ENCODE results near the gene SCAF8.
"Not testable (repeated sequence)": the region's sequence is repeated elsewhere in the genome, so short reads cannot be mapped to it uniquely, and the experiment has no call there.

The SCAF8 gene

DNA sequence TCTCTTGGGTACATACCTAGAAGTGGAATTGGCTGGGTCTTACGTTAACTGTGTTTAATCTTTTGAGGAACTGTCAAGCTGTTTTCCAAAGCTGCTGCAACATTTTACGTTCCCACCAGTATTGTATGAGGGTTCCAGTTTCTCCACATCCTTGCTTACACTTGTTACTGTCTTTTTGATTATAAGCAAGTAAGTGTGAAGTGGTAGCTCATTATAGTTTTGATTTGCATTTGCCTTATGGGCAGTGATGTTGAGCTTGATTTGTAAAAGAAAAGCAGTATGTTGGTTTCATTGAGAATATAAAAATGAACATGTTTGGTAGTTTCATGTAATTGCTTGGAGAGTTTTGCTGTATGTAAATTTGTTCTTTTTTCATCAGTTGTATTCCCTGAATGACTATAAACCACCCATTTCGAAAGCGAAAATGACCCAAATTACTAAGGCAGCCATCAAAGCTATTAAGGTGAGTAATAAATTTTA lies 40.4 kb downstream of the SCAF8 start:
- no peak overlapping the region for H2AFZ ChIP-seq (ENCODE audit: low read depth, low read length)
- H3K36me3 ChIP-seq (ENCODE audit: insufficient read depth, low read length), result peaks cover 26% of the 10 kb centered on the region
- H3K4me3 ChIP-seq (ENCODE audit: low read length), result no peak overlapping the region
- H3K4me1 ChIP-seq (ENCODE audit: insufficient read depth, low read length), result no peaks in the 10 kb centered on the region
- peaks cover 1% of the 10 kb centered on the region for H3K9me3 ChIP-seq (ENCODE audit: low read length)
- no peaks in the 10 kb centered on the region for H3K27me3 ChIP-seq (ENCODE audit: insufficient read depth, low read length)

DNA sequence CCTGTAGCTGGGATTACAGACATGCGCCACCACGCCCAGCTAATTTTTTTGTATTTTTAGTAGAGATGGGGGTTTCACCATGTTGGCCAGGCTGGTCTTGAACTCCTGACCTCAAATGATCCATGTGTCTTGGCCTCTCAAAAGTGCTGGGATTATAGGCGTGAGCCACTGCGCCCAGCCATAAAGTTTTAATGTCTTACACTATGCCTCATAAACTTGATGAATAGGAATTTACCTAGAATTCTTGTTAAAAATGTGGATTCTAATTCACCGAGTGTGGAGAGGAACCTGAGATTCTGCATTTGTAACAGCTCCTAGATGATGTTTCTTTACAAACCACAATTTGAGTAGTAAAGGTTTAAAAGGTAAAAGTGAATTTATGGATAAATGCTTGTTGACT lies 45.9 kb downstream of the SCAF8 start:
- H2AFZ ChIP-seq (ENCODE audit: low read depth, low read length); H3K4me1 ChIP-seq (ENCODE audit: insufficient read depth, low read length); H3K4me3 ChIP-seq (ENCODE audit: low read length); H3K27me3 ChIP-seq (ENCODE audit: insufficient read depth, low read length); H3K9me3 ChIP-seq (ENCODE audit: low read length): not testable (repeated sequence)
- peaks cover 42% of the 10 kb centered on the region for H3K36me3 ChIP-seq (ENCODE audit: insufficient read depth, low read length)

DNA sequence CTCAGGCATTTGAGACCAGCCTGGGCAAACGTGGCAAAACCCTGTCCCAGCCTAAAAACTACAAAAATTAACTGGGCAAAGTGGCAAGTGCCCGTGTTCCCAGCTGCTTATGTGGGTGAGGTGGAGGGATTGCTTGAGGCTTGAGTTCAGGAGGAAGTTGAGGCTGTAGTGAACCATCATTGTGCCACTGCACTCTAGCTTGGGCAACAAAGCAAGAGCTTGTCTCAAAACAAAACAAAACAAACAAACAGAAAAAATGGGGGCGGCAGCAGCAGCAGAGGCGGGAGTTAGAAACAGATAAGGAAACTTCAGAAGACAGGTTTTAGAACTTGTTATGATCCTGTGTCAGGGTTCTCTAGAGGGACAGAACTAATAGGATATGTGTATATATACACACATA lies 49.0 kb downstream of the SCAF8 start:
- Histone ChIP-seq H3K36me3 (ENCODE audit: insufficient read depth, low read length) (peaks cover 43% of the 10 kb centered on the region), H3K4me1 (ENCODE audit: insufficient read depth, low read length) (no peaks in the 10 kb centered on the region), H2AFZ (ENCODE audit: low read depth, low read length) (no peak overlapping the region), H3K4me3 (ENCODE audit: low read length) (no peak overlapping the region), H3K27me3 (ENCODE audit: insufficient read depth, low read length) (no peaks in the 10 kb centered on the region), H3K9me3 (ENCODE audit: low read length) (no peaks in the 10 kb centered on the region)

DNA sequence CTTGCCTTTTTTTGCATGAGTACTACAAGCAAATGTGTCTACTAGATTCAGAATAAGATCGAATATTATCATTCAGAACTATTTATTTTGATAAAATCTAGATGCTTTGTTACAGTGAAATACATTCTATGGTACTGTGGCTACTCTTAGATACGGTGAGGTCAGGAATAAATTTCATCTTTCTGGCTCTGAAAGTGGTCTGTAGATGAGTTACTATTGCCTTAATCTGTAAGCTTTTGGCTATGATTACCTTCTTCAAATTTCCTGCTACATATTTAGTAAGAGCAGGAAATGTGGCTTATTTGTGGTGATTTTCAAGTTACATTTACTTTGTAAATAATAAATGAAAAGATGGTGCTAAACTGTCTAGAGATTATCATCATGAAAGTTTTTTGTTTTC lies 50.0 kb downstream of the SCAF8 start:
- H3K4me3 ChIP-seq (ENCODE audit: low read length), result no peak overlapping the region
- H3K36me3 ChIP-seq (ENCODE audit: insufficient read depth, low read length), result peaks cover 44% of the 10 kb centered on the region
- no peaks in the 10 kb centered on the region for H3K27me3 ChIP-seq (ENCODE audit: insufficient read depth, low read length)
- no peaks in the 10 kb centered on the region for H3K9me3 ChIP-seq (ENCODE audit: low read length)
- H3K4me1 ChIP-seq (ENCODE audit: insufficient read depth, low read length), result no peaks in the 10 kb centered on the region
- no peak overlapping the region for H2AFZ ChIP-seq (ENCODE audit: low read depth, low read length)

DNA sequence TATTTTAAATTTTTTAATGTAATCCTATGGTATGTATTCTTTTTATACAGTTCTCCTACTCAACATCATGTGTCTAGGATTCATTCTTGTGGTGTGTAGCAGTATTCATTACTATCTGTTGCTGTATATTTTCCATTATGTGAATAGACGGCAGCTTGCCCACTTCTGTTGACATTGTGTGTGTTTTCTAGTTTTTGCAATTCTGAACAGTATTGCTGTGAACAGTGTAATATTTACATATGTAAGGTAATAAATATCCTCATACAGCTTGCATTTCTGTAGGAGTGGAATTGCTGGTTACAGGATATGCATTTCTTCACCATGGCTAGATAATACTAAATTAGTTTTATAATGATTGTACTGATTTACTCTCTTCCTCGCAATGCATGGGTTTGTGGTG lies 51.9 kb downstream of the SCAF8 start:
- Histone ChIP-seq H3K9me3 (ENCODE audit: low read length) (no peaks in the 10 kb centered on the region), H3K4me1 (ENCODE audit: insufficient read depth, low read length) (no peaks in the 10 kb centered on the region), H3K27me3 (ENCODE audit: insufficient read depth, low read length) (no peaks in the 10 kb centered on the region), H3K36me3 (ENCODE audit: insufficient read depth, low read length) (peaks cover 37% of the 10 kb centered on the region), H2AFZ (ENCODE audit: low read depth, low read length) (no peak overlapping the region), H3K4me3 (ENCODE audit: low read length) (no peak overlapping the region)

DNA sequence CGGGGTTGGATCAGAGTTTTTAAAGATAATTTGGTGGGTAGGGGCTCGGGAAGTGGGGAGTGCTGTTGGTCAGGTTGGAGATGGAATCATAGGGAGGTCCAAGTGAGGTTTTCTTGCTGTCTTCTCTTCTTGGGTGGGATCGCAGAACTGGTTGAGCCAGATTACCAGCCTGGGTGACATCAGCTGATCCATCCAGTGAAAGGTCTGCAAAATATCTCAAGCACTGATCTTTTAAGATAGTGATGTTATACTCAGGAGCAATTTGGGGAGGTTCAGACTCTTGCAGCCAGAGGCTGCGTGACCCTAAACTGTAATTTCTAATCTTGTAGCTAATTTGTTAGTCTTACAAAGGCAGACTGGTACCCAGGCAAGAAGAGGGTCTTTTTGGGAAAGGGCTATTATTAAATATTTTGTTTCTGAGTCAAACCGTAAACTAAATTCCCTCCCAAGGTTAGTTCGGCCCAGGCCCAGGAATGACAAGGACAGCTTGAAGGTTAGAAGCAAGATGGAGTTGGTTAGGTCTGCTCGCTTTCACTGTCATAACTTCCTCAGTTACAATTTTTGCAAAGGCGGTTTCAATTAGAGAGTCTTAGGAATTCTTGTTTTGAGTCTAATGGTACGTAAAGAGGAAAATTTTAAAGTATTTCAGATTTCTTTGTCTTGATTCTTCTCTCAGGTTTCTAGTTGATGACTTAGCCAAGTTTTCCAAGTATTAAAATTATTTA lies 53.1 kb downstream of the SCAF8 start:
- no peak overlapping the region for H2AFZ ChIP-seq (ENCODE audit: low read depth, low read length)
- no peaks in the 10 kb centered on the region for H3K4me1 ChIP-seq (ENCODE audit: insufficient read depth, low read length)
- no peaks in the 10 kb centered on the region for H3K9me3 ChIP-seq (ENCODE audit: low read length)
- H3K36me3 ChIP-seq (ENCODE audit: insufficient read depth, low read length), result peaks cover 39% of the 10 kb centered on the region
- H3K27me3 ChIP-seq (ENCODE audit: insufficient read depth, low read length), result no peaks in the 10 kb centered on the region
- no peak overlapping the region for H3K4me3 ChIP-seq (ENCODE audit: low read length)

DNA sequence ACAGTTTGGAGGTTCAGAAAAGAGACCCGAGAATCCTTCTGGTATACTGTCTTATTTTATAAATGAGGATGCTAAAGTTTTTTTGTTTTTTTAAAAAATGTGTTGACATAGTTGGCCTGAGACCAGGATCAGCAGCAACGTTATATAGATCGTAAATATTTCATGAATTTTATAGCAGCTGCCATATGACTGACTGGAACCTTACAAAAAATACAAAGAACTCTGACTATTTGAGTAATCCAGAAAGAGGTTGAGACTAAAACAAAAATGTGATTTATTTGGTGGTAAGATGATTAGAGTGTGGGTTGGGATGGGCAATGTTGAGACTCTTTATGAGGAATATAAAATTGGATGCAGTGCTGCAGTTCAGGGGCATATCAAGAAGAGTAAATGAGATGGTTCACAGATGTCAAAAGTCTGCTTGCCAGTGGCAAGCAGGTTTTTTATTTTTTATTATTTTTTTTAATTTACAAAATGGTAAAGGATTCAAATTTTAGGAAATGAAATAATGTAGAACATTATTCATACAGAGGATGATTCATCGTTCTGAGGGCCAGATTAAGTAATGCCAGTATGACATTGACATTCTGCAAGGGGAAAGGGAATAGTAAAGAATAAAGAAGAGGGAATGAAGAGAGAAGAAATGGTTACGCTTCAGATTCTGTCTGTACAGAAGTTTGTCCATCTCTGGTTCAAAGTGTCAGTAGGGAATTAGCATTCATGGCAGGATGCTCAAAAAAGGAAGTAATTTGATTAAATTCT lies 58.5 kb downstream of the SCAF8 start:
- no peak overlapping the region for H2AFZ ChIP-seq (ENCODE audit: low read depth, low read length)
- peaks cover 2% of the 10 kb centered on the region for H3K9me3 ChIP-seq (ENCODE audit: low read length)
- no peaks in the 10 kb centered on the region for H3K4me1 ChIP-seq (ENCODE audit: insufficient read depth, low read length)
- H3K36me3 ChIP-seq (ENCODE audit: insufficient read depth, low read length), result peaks cover 64% of the 10 kb centered on the region
- no peaks in the 10 kb centered on the region for H3K27me3 ChIP-seq (ENCODE audit: insufficient read depth, low read length)
- no peak overlapping the region for H3K4me3 ChIP-seq (ENCODE audit: low read length)

DNA sequence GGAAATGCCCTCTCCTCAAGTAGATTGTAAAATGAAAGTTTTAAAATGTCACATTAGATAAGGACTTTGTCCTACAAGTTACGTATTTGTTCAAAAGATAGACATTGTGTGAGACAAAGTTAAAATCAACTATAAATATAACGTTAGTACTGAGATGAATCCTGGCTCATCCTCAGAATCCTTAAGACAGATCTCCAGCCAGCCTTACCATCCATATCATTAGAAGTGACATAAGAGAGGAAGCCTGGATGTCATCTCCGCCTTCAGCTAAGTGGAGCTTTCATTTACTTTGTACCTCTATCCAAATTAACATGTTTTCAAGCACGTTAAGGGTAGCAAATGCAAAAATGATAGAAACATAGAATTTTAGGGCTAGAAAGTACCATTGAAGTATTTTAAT lies 59.1 kb downstream of the SCAF8 start:
- Histone ChIP-seq H3K36me3 (ENCODE audit: insufficient read depth, low read length) (peaks cover 64% of the 10 kb centered on the region), H3K4me1 (ENCODE audit: insufficient read depth, low read length) (no peaks in the 10 kb centered on the region), H3K4me3 (ENCODE audit: low read length) (no peak overlapping the region), H3K9me3 (ENCODE audit: low read length) (peaks cover 2% of the 10 kb centered on the region), H3K27me3 (ENCODE audit: insufficient read depth, low read length) (no peaks in the 10 kb centered on the region), H2AFZ (ENCODE audit: low read depth, low read length) (no peak overlapping the region)

DNA sequence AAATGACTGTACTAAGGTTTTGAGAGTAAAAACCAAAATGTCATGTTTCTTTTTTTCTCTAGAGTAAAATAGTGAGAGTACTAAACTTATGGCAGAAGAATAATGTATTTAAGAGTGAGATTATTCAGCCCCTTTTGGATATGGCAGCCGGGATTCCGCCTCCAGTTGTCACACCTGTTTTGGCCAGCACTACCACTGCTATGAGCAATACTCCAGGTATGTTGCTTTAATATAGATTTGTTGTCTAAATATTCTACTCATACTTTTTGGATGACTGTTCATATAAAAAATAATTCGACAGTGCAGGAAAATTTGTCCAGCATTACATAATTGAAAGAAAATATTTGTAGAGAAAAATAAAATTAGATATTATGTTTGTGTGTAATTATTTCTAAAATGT lies 59.5 kb downstream of the SCAF8 start:
- H3K27me3 ChIP-seq (ENCODE audit: insufficient read depth, low read length), result no peaks in the 10 kb centered on the region
- H3K4me3 ChIP-seq (ENCODE audit: low read length), result no peak overlapping the region
- H2AFZ ChIP-seq (ENCODE audit: low read depth, low read length), result no peak overlapping the region
- peaks cover 2% of the 10 kb centered on the region for H3K9me3 ChIP-seq (ENCODE audit: low read length)
- H3K36me3 ChIP-seq (ENCODE audit: insufficient read depth, low read length), result peaks cover 62% of the 10 kb centered on the region
- no peaks in the 10 kb centered on the region for H3K4me1 ChIP-seq (ENCODE audit: insufficient read depth, low read length)

DNA sequence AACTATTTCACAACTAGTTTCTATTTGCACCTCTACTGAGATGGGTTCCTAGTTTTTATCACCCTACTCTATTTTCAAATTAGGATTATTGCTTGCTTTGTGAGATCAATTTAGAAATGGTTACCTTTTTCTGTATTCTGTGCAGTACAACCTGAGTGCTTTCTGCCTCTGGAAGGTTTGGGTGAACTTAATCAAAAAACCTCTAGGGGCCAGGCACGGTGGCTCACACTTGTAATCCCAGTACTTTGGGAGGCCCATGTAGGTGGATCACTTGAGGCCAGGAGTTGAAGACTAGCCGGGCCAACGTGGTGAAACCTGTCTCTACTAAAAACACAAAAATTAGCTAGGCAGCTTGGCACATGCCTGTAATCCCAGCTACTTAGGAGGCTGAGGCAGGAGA lies 63.3 kb downstream of the SCAF8 start:
- no peak overlapping the region for H3K4me3 ChIP-seq (ENCODE audit: low read length)
- H3K4me1 ChIP-seq (ENCODE audit: insufficient read depth, low read length), result no peaks in the 10 kb centered on the region

DNA sequence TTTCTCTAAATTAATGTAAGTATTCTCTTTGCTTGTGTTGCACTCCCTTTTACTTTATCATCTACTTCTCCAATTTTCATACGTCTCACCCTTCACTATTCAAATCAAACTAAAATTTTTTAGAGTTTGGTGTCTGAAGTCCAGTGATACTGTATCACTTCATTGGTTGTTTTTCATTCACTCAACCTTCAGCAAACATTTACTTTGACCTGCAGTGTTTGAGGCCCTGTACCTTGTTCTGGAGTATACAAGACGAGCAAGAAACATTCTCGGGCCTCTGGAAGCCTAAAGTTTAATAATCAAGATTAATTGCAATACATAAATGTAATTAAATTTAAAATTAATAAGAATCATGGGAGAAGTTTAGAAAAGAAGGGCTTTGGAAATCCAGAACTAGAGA lies 64.6 kb downstream of the SCAF8 start:
- Histone ChIP-seq H3K4me1 (ENCODE audit: insufficient read depth, low read length) (no peaks in the 10 kb centered on the region), H3K4me3 (ENCODE audit: low read length) (no peak overlapping the region), H3K9me3 (ENCODE audit: low read length) (peaks cover 2% of the 10 kb centered on the region), H2AFZ (ENCODE audit: low read depth, low read length) (no peak overlapping the region), H3K27me3 (ENCODE audit: insufficient read depth, low read length) (no peaks in the 10 kb centered on the region), H3K36me3 (ENCODE audit: insufficient read depth, low read length) (peaks cover 62% of the 10 kb centered on the region)

More for the DNA sequence above, 63.3 kb downstream of the SCAF8 start:
- Histone ChIP-seq H3K9me3 (ENCODE audit: low read length) (peaks cover 2% of the 10 kb centered on the region), H2AFZ (ENCODE audit: low read depth, low read length) (no peak overlapping the region), H3K36me3 (ENCODE audit: insufficient read depth, low read length) (peaks cover 59% of the 10 kb centered on the region), H3K27me3 (ENCODE audit: insufficient read depth, low read length) (no peaks in the 10 kb centered on the region)

DNA sequence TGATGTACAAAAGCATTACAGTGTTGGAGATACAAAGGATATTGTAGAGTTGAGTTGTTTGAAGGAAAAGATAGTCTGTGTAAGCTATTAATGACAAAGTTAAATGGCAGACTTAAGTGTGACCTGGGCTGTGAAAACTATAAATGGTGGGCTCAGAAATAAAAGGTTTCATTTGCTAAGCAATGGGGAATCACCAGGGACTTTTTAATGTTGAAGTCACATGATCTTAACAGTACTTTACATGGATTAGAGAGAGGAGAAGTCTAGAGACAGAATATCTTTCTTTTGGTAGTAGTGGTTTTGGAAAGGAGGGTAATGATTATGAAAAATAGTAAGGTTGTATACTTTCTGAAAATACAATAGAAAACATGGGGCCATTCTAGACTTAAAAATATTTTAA lies 67.1 kb downstream of the SCAF8 start:
- no peak overlapping the region for H2AFZ ChIP-seq (ENCODE audit: low read depth, low read length)
- no peak overlapping the region for H3K4me3 ChIP-seq (ENCODE audit: low read length)
- H3K36me3 ChIP-seq (ENCODE audit: insufficient read depth, low read length), result peaks cover 59% of the 10 kb centered on the region
- no peaks in the 10 kb centered on the region for H3K27me3 ChIP-seq (ENCODE audit: insufficient read depth, low read length)
- no peaks in the 10 kb centered on the region for H3K4me1 ChIP-seq (ENCODE audit: insufficient read depth, low read length)
- peaks cover 2% of the 10 kb centered on the region for H3K9me3 ChIP-seq (ENCODE audit: low read length)

DNA sequence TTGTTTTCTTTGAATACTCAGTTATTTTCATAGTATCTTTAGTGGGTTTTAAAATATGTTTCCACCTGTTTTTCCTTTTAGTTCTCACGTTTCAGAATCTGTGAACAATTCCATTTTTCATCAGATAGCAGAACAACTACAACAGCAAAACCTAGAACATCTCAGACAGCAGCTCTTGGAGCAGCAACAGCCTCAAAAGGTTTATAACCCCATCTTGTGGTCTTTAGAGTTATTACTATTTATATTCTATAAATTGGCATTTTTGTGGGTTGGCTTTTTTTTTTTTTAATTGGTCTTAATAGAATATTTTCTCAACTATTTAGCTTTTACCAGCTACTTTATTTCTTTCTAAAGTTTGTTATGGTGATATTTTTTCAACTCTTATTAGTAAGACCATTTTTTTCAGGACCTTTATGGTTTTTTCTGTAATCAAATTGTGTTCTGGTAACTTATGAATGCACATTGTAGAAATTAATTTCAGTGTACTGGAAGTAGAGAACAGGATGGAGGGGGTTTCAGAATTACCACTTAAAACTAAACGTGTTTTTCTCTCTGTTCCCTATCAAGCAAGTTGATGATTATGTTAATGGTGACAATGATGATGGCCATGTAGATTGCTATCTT lies 72.2 kb downstream of the SCAF8 start:
- Histone ChIP-seq H3K4me3 (ENCODE audit: low read length) (no peak overlapping the region), H3K4me1 (ENCODE audit: insufficient read depth, low read length) (no peaks in the 10 kb centered on the region), H3K36me3 (ENCODE audit: insufficient read depth, low read length) (peaks cover 80% of the 10 kb centered on the region), H2AFZ (ENCODE audit: low read depth, low read length) (no peak overlapping the region), H3K9me3 (ENCODE audit: low read length) (no peaks in the 10 kb centered on the region), H3K27me3 (ENCODE audit: insufficient read depth, low read length) (no peaks in the 10 kb centered on the region)

All from neuron (in vitro differentiated cells).